K562 (cell line): Measurements from ENCODE around the gene PTGES3. TPM values are rescaled to one million over a fixed set of nuclear protein-coding genes. Genes with fewer than 3 reads are reported as not detected.

Source experiments
- CTBP1 ChIP-seq: fragments of 450-650 bp; IDR thresholded peaks from 2 replicates; pipeline ENCODE4 v1.6.1; 2016; ENCODE audit warnings: borderline replicate concordance
- HNRNPLL ChIP-seq: fragments of 200-400 bp; formaldehyde crosslinking; IDR thresholded peaks from 2 replicates; pipeline ENCODE4 v1.6.1; 2017; ENCODE audit warnings: low read length, low read depth, mild to moderate bottlenecking; ENCODE audit not compliant: poor library complexity, severe bottlenecking
- PML ChIP-seq: IDR thresholded peaks from 2 replicates; pipeline ENCODE4 v1.6.1; 2012; ENCODE audit warnings: low read length, inconsistent platforms
- POU5F1 ChIP-seq: fragments of 150-350 bp; IDR thresholded peaks from 2 replicates; pipeline ENCODE4 v1.6.1; 2014; ENCODE audit warnings: borderline replicate concordance, low read length, low read depth, mild to moderate bottlenecking; ENCODE audit not compliant: partially characterized antibody
- TAF15 ChIP-seq: fragments of 200-400 bp; formaldehyde crosslinking; IDR thresholded peaks from 2 replicates; pipeline ENCODE4 v1.6.1; 2017; ENCODE audit warnings: mild to moderate bottlenecking, low read depth, low read length, moderate library complexity
- ZNF24 ChIP-seq: fragments of 450-650 bp; IDR thresholded peaks from 2 replicates; pipeline ENCODE4 v1.6.1; 2016
- ZNF407 ChIP-seq: fragments of 450-650 bp; IDR thresholded peaks from 2 replicates; pipeline ENCODE4 v1.6.1; 2016; ENCODE audit warnings: low read depth
- polyA plus RNA-seq, 8 experiments: library from polyadenylated mRNA; depleted of rRNA in 4 of 8; stranded (reverse) in 5 of 8; unstranded in 3 of 8; fragments of >200 nt; fragmentation: Nextera tagmentation in 2 of 8; fragmentation: Illumina TruSeq in 1 of 8; extraction: Ambion mirVana in 2 of 8; extraction: Trizol in 1 of 8; gene quantifications; 2 replicates each; pipeline versions ENCODE4 v1.2.1 to v1.2.3, GENCODE V29; 2011 to 2014; ENCODE audit warnings: inconsistent platforms in 1 of 8, missing spikeins in 1 of 8
- total RNA-seq, 7 experiments: library from RNA; depleted of rRNA in 6 of 7; stranded (reverse); fragments of >200 nt in 6 of 7; fragmentation: Illumina TruSeq in 2 of 7; extraction: Trizol in 2 of 7; gene quantifications; 2 replicates each; pipeline versions ENCODE4 v1.2.1 to v1.2.3, GENCODE V29; 2011 to 2021; ENCODE audit warnings: low replicate concordance in 1 of 7
- TF ChIP-seq, protein P1 (sequence below): fragments of 450-650 bp; formaldehyde crosslinking; IDR thresholded peaks from 2 replicates; pipeline ENCODE4 v1.4.0; 2020; ENCODE audit warnings: mild to moderate bottlenecking

The PTGES3 gene
- total and polyA plus RNA-seq, 9 of the 15 experiments (the other 6 are each of a cell fraction or from before 2014, with no cell fraction given), result 163 to 501 (median 213) TPM

- TF ChIP-seq ZNF407, result no peak
- TF ChIP-seq HNRNPLL, result peak; percentile 86
- no peak for TF ChIP-seq TAF15
- TF ChIP-seq, protein P1, sequence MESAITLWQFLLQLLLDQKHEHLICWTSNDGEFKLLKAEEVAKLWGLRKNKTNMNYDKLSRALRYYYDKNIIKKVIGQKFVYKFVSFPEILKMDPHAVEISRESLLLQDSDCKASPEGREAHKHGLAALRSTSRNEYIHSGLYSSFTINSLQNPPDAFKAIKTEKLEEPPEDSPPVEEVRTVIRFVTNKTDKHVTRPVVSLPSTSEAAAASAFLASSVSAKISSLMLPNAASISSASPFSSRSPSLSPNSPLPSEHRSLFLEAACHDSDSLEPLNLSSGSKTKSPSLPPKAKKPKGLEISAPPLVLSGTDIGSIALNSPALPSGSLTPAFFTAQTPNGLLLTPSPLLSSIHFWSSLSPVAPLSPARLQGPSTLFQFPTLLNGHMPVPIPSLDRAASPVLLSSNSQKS (CRISPR knock-in tag), result no peak
- peak; percentile 42; the same call in 1 of the 2 replicates for TF ChIP-seq CTBP1
- peak; percentile 87 for TF ChIP-seq PML
- no peak for TF ChIP-seq ZNF24
- no peak for TF ChIP-seq POU5F1
Measured at GRCh38 chr12:56688129-56688845, at the start of gene PTGES3 (continued).
